Right atrium auricular region (tissue), 2 donors: ENCODE data around the gene VPS37B. TPM values are rescaled to one million over a fixed set of nuclear protein-coding genes. Genes with fewer than 3 reads are reported as not detected.

ENCODE experiments used
- DNase-seq: peaks from one replicate; pipeline ENCODE4 v3.0.0-alpha.2; 2019; ENCODE audit warnings: low spot score
- H3K27ac ChIP-seq, 2 donors: fragments of 200-600 bp; sonication (generic); 1 replicate in 1 of 2; 2 replicates in 1 of 2; pipeline ENCODE4 v1.5.1; 2016 to 2019
- H3K27me3 ChIP-seq, 2 donors: fragments of 200-600 bp; sonication (generic); one replicate each; pipeline versions ENCODE4 v1.5.1 to v1.6.0; 2017 to 2019
- H3K36me3 ChIP-seq: fragments of 200-600 bp; sonication (generic); one replicate; pipeline ENCODE4 v1.5.1; 2016
- H3K4me1 ChIP-seq, 2 donors: fragments of 200-600 bp; sonication (generic); one replicate each; pipeline versions ENCODE4 v1.5.1 to v1.6.0; 2017 to 2019
- H3K4me3 ChIP-seq, 2 donors: fragments of 200-600 bp; sonication (generic); 1 replicate in 1 of 2; 2 replicates in 1 of 2; pipeline ENCODE4 v1.5.1; 2017 to 2019; ENCODE audit warnings: mild to moderate bottlenecking in 1 of 2, moderate library complexity in 1 of 2
- H3K9me3 ChIP-seq, 2 donors: fragments of 200-600 bp; sonication (generic); one replicate each; pipeline ENCODE4 v1.5.1; 2019
- total RNA-seq, 2 donors: library from RNA; depleted of rRNA; stranded (reverse); fragments of >200 nt; gene quantifications; one replicate each; pipeline ENCODE4 v1.1.0, GENCODE V29; 2016
- TF ChIP-seq, protein P1 (sequence below), 2 donors: fragments of 200-600 bp; sonication (generic); IDR thresholded peaks; one replicate each; pipeline ENCODE4 v1.5.1; 2019; ENCODE audit warnings: antibody characterized with exemption in 2 of 2

VPS37B gene
- total RNA-seq, 2 donors from 2014 or later = 28.5 to 41.1 TPM

DNA sequence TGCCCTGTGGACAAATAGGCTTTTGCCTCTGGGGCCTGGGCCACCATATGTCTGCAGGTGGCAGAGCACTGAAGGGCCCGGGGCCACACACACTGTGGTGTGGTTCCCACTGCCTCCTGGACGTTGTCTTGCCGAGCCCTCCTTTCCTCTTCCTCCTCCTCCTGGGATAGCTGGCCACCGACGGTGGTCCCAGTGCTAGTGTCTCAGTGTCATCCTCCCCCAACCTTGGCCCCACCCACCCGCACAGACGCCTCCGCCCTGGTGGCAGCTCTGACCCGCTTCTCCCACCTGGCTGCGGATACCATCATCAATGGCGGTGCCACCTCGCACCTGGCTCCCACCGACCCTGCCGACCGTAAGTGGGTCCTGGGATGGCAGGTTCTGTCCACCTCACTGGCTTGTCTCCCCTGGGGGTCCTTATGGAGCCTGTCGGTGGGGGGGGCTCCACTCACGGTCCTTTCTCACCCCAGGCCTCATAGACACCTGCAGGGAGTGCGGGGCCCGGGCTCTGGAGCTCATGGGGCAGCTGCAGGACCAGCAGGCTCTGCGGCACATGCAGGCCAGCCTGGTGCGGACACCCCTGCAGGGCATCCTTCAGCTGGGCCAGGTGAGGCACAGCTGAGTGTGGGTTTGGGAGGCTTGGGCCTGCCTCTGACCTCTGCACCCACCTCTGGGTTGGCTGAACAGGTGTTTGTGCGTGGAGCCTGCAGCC lies 37.2 kb downstream of the VPS37B start:
- no peaks in the 10 kb centered on the region for H3K27me3 ChIP-seq
- TF ChIP-seq, protein P1, sequence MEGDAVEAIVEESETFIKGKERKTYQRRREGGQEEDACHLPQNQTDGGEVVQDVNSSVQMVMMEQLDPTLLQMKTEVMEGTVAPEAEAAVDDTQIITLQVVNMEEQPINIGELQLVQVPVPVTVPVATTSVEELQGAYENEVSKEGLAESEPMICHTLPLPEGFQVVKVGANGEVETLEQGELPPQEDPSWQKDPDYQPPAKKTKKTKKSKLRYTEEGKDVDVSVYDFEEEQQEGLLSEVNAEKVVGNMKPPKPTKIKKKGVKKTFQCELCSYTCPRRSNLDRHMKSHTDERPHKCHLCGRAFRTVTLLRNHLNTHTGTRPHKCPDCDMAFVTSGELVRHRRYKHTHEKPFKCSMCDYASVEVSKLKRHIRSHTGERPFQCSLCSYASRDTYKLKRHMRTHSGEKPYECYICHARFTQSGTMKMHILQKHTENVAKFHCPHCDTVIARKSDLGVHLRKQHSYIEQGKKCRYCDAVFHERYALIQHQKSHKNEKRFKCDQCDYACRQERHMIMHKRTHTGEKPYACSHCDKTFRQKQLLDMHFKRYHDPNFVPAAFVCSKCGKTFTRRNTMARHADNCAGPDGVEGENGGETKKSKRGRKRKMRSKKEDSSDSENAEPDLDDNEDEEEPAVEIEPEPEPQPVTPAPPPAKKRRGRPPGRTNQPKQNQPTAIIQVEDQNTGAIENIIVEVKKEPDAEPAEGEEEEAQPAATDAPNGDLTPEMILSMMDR (IDR thresholded peaks at IDR 0.05) = no peak
- no peak for DNase-seq
- H3K36me3 ChIP-seq = peaks cover 26% of the 10 kb centered on the region
- H3K4me3 ChIP-seq = no peak overlapping the region
- H3K9me3 ChIP-seq = no peaks in the 10 kb centered on the region
- H3K27ac ChIP-seq = no peak overlapping the region
- peaks cover 0 to 34% of the 10 kb centered on the region in 2 donors for H3K4me1 ChIP-seq

DNA sequence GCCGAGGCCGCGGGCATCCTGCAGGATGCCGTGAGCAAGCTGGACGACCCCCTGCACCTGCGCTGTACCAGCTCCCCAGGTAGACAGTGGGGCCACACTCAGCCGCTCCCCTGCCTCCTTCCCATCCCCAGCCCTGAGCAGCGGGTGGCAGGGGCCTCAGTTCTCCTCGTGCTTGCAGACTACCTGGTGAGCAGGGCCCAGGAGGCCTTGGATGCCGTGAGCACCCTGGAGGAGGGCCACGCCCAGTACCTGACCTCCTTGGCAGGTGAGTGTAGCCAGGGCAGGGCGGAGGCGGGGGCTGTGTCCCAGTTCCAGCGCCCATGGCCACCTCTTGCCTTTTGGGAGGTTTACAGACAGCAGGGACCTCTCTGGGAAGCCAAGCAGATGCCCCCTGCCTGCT lies 37.8 kb downstream of the VPS37B start:
- H3K4me1 ChIP-seq = peaks cover 0 to 35% of the 10 kb centered on the region in 2 donors
- no peak overlapping the region for H3K27ac ChIP-seq
- TF ChIP-seq, protein P1 (IDR thresholded peaks at IDR 0.05) = no peak
- H3K9me3 ChIP-seq = no peaks in the 10 kb centered on the region
- no peak for DNase-seq
- H3K4me3 ChIP-seq = no peak overlapping the region
- H3K27me3 ChIP-seq = no peaks in the 10 kb centered on the region
- H3K36me3 ChIP-seq = peaks cover 26% of the 10 kb centered on the region

DNA sequence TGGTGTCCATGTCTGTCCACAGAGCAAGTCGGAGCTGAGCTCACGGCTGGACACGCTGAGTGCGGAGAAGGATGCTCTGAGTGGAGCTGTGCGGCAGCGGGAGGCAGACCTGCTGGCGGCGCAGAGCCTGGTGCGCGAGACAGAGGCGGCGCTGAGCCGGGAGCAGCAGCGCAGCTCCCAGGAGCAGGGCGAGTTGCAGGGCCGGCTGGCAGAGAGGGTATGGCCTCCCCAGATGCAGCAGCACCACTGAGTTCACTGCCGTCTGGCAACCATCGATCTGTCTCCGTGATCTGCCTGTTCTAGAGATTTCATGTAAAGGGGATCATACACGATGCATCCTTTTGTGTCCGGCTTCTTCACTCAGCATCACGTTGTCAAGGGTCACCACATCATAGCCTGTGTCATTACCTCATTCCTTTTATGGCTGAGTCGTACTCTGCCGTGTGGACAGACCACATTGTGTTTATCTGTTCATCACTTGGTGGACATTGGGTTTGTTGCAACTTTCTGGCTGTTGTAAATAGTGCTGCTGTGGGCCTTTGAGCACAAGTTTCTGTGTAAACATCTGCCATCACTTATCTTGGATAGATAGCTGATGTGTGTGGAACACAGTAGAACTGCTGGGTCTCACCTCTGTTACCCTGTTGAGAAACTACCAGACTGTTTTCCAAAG lies 38.8 kb downstream of the VPS37B start:
- H3K27me3 ChIP-seq = no peaks in the 10 kb centered on the region
- no peak for DNase-seq
- peaks cover 0 to 35% of the 10 kb centered on the region in 2 donors for H3K4me1 ChIP-seq
- H3K9me3 ChIP-seq = no peaks in the 10 kb centered on the region
- peaks cover 26% of the 10 kb centered on the region for H3K36me3 ChIP-seq
- TF ChIP-seq, protein P1 (IDR thresholded peaks at IDR 0.05) = no peak
- no peak overlapping the region for H3K4me3 ChIP-seq
- H3K27ac ChIP-seq = no peak overlapping the region

DNA sequence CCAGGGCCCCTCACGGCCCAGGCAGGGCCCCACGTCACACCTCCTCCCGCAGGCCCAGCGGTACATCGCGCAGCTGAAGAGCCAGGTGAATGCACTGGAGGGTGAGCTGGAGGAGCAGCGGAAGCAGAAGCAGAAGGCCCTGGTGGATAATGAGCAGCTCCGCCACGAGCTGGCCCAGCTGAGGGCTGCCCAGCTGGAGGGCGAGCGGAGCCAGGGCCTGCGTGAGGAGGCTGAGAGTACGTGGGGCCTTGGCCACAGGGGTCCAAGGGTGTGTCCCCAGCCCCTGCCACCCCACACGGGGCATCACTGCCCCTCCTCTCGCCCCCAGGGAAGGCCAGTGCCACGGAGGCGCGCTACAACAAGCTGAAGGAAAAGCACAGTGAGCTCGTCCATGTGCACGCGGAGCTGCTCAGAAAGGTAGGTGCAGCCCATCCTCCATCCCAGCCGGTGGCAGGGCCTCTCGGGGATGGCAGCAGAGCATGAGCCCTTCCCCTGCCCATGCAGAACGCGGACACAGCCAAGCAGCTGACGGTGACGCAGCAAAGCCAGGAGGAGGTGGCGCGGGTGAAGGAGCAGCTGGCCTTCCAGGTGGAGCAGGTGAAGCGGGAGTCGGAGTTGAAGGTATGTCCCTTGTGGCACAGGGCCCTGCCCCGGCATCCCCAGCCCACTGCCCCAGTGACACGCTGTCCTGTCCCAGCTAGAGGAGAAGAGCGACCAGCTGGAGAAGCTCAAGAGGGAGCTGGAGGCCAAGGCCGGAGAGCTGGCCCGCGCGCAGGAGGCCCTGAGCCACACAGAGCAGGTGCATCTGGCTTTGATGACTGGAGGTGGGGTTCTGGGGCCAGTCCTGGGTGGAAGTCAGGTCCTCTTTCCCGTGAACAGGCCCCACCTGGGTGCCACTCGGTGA lies 39.7 kb downstream of the VPS37B start:
- Histone ChIP-seq H3K9me3 (no peaks in the 10 kb centered on the region), H3K36me3 (peaks cover 26% of the 10 kb centered on the region), H3K4me1 (peaks cover 0 to 40% of the 10 kb centered on the region in 2 donors), H3K27me3 (no peaks in the 10 kb centered on the region), H3K4me3 (no peak overlapping the region), H3K27ac (no peak overlapping the region)
- TF ChIP-seq, protein P1 (IDR thresholded peaks at IDR 0.05) = no peak
- no peak for DNase-seq

DNA sequence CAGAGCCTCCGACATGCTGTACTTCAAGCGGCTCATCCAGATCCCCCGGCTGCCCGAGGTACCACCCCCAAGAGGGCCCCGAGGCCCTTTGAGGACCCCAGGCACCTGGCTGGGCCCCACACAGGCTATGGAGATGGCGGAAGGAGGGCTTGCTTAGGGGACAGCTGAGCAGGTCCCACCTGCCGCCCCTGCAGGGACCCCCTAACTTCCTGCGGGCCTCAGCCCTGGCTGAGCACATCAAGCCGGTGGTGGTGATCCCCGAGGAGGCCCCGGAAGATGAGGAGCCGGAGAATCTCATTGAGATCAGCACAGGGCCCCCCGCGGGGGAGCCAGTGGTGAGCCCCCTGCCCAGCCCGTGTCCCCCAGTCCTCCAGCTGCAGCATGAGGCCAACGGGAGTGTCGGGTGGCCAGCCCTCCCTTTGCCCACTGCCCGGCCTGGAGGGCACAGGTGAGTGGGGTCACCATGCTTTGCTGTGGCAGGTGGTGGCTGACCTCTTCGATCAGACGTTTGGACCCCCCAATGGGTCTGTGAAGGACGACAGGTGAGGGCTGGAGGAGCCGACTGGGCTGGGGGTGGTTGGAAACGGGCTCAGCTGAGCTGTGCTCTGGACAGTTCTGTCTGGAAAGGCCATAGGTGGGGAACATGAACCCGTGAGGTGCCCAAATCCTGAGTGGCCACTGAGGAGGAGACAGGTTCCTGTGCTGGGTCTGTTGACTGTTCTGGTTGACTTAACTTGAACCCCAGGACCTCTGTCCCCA lies 40.7 kb downstream of the VPS37B start:
- H3K9me3 ChIP-seq = no peaks in the 10 kb centered on the region
- no peaks in the 10 kb centered on the region for H3K27me3 ChIP-seq
- no peak for DNase-seq
- peaks cover 26% of the 10 kb centered on the region for H3K36me3 ChIP-seq
- H3K27ac ChIP-seq = no peak overlapping the region
- TF ChIP-seq, protein P1 (IDR thresholded peaks at IDR 0.05) = no peak
- no peak overlapping the region for H3K4me3 ChIP-seq
- H3K4me1 ChIP-seq = peaks cover 0 to 37% of the 10 kb centered on the region in 2 donors
